CD4-positive, CD25-positive, alpha-beta regulatory T cell (primary cell): Measurements from ENCODE around the gene CAPN15. TPM values are rescaled to one million over a fixed set of nuclear protein-coding genes. Genes with fewer than 3 reads are reported as not detected.
"Not testable (repeated sequence)": the region's sequence is repeated elsewhere in the genome, so short reads cannot be mapped to it uniquely, and the experiment has no call there.

ENCODE experiments used
- ATAC-seq, 2 donors: fragments of 150-1000 bp; cut with Tn5 transposase; one replicate each; pipeline ENCODE4 v1.10.0; 2021; ENCODE audit warnings: low read depth in 2 of 2, moderate number of reproducible peaks in 2 of 2, moderate library complexity in 1 of 2
- DNase-seq, 3 donors: peaks; one replicate each; pipeline versions ENCODE4 v3.0.0 to v3.0.0-alpha.2; 2012 to 2022; ENCODE audit warnings: mixed read lengths in 1 of 3
- H3K27ac ChIP-seq: one replicate; pipeline ENCODE4 v1.7.0; 2013; ENCODE audit warnings: mild to moderate bottlenecking, low read length; ENCODE audit not compliant: insufficient read depth, poor library complexity, severe bottlenecking
- H3K27me3 ChIP-seq: one replicate; pipeline ENCODE4 v1.7.0; 2013; ENCODE audit warnings: low read length; ENCODE audit not compliant: control insufficient read depth, insufficient read depth
- H3K36me3 ChIP-seq: one replicate; pipeline ENCODE4 v1.7.0; 2013; ENCODE audit warnings: mild to moderate bottlenecking, low read length, moderate library complexity; ENCODE audit not compliant: control insufficient read depth, insufficient read depth
- H3K4me1 ChIP-seq: 2 replicates; pipeline ENCODE4 v1.7.0; 2013; ENCODE audit warnings: mild to moderate bottlenecking, low read length; ENCODE audit not compliant: insufficient read depth, control insufficient read depth, poor library complexity, severe bottlenecking
- H3K4me3 ChIP-seq: one replicate; pipeline ENCODE4 v1.7.0; 2013; ENCODE audit warnings: low read depth, mild to moderate bottlenecking, low read length, moderate library complexity
- H3K9me3 ChIP-seq, 2 experiments: 1 replicate in 1 of 2; 2 replicates in 1 of 2; pipeline ENCODE4 v1.7.0; 2013; ENCODE audit warnings: low read length in 2 of 2, mild to moderate bottlenecking in 1 of 2, moderate library complexity in 1 of 2; ENCODE audit not compliant: control insufficient read depth in 2 of 2
- H3K27ac Mint-ChIP-seq, 3 donors: one replicate each; pipeline ENCODE4 v1.8.0; 2020 to 2022; ENCODE audit warnings: mild to moderate bottlenecking in 3 of 3, mixed read lengths in 3 of 3, moderate library complexity in 2 of 3
- H3K27me3 Mint-ChIP-seq: one replicate; pipeline ENCODE4 v1.8.0; 2022; ENCODE audit warnings: mild to moderate bottlenecking, mixed read lengths
- H3K36me3 Mint-ChIP-seq: one replicate; pipeline ENCODE4 v1.8.0; 2020; ENCODE audit warnings: mixed read lengths
- H3K4me1 Mint-ChIP-seq, 4 donors: one replicate each; pipeline ENCODE4 v1.8.0; 2020 to 2022; ENCODE audit warnings: mixed read lengths in 4 of 4, mild to moderate bottlenecking in 1 of 4
- H3K4me3 Mint-ChIP-seq, 4 donors: one replicate each; pipeline ENCODE4 v1.8.0; 2020 to 2022; ENCODE audit warnings: mild to moderate bottlenecking in 4 of 4, mixed read lengths in 4 of 4, moderate library complexity in 3 of 4
- H3K9me3 Mint-ChIP-seq, 7 donors: one replicate each; pipeline ENCODE4 v1.8.0; 2020 to 2022; ENCODE audit warnings: mixed read lengths in 7 of 7, mild to moderate bottlenecking in 3 of 7, moderate library complexity in 2 of 7
- polyA plus RNA-seq, 4 donors: library from polyadenylated mRNA; unstranded; fragments of 300-500 nt; fragmentation: Illumina TruSeq; gene quantifications; one replicate each; pipeline ENCODE4 v1.2.3, GENCODE V29; 2021
- total RNA-seq: library from RNA; stranded (reverse); gene quantifications from one replicate; pipeline ENCODE4 v1.2.3, GENCODE V29; 2022

CAPN15 gene
- total and polyA plus RNA-seq, 5 donors from 2014 or later: 3.0 to 82.6 (median 5.8) TPM

DNA sequence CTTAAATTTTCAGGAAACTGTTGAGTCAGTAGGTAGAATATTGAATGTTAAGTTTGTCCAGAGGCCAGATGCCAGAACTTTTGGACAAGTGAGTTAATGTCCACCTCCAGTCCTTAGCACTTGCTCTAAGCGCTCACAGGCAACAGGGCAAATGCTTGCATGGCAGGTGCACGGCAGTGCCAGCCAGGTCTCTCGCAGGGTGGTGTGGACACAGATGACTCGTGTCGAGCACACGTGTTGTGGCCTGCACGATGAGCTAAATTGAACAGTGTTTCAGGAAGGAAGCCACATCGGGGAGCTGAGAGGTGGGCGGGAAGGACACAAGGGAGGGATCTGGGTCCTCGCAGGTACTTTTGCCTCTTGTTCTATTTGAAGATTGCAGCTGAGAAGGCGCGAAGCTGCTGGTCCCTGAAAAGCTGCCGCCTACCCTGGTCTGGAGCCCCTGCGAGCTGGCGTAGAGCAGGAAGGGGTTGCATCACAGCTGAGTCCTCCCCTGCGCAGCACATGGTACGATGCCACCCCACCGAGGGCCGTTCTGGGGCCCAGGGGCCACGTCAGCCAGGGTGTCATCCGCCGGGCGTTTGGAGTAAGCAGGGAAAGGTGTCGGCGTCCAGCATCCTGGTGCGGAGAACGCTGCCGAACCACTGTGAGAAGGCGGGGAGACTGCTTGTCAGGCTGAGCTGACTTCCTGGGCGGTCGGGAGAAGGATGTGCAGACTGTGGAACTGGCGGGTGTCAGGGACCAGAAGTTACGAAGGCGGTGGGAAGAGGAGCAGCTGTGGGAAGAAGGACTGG, 68.6 kb downstream of the CAPN15 start:
- Mint-ChIP-seq H3K27me3 (no peaks in the 10 kb centered on the region), H3K9me3 (peaks cover 0 to 2% (median 0%) of the 10 kb centered on the region in 7 donors), H3K4me1 (peaks cover 0 to 45% (median 14%) of the 10 kb centered on the region in 4 donors), H3K27ac (peak overlapping the region in 1 of 3 donors; percentile 83), H3K4me3 (peak overlapping the region in 1 of 4 donors; percentile 68), H3K36me3 (peaks cover 12% of the 10 kb centered on the region)
- H3K4me3 ChIP-seq: no peak overlapping the region
- H3K36me3 ChIP-seq: no peaks in the 10 kb centered on the region
- DNase-seq (no peak), ATAC-seq (no peak)
- no peaks in the 10 kb centered on the region for H3K27me3 ChIP-seq
- H3K27ac ChIP-seq: no peak overlapping the region
- peaks cover 7% of the 10 kb centered on the region for H3K4me1 ChIP-seq
- no peaks in the 10 kb centered on the region for H3K9me3 ChIP-seq

DNA sequence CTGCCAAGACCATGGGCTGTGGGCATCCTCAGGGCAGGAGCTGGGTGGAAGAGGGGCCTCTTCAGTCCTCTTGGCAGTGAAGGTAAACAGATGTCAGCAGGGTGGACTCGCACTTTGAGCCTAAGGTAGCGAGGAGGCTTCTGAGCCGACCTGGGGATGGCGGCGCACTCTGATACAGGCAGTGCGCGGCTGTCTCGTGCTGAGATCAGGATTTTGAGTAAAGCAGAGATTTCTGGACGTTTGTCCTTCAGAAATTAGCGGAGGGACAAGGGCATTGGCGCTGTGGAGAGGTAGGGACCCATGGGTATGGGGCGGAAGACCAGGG, 69.2 kb downstream of the CAPN15 start:
- H3K4me1 ChIP-seq: peaks cover 4% of the 10 kb centered on the region
- peaks cover 0 to 2% (median 0%) of the 10 kb centered on the region in 7 donors for H3K9me3 Mint-ChIP-seq
- no peaks in the 10 kb centered on the region for H3K9me3 ChIP-seq
- DNase-seq: no peak
- no peaks in the 10 kb centered on the region for H3K27me3 Mint-ChIP-seq
- H3K4me3 ChIP-seq: no peak overlapping the region
- no peaks in the 10 kb centered on the region for H3K27me3 ChIP-seq
- peak overlapping the region in 1 of 4 donors; percentile 68 for H3K4me3 Mint-ChIP-seq
- no peak overlapping the region for H3K27ac ChIP-seq
- no peak for ATAC-seq
- peaks cover 12% of the 10 kb centered on the region for H3K36me3 Mint-ChIP-seq
- no peaks in the 10 kb centered on the region for H3K36me3 ChIP-seq
- H3K27ac Mint-ChIP-seq: no peak overlapping the region
- peaks cover 0 to 39% (median 12%) of the 10 kb centered on the region in 4 donors for H3K4me1 Mint-ChIP-seq

DNA sequence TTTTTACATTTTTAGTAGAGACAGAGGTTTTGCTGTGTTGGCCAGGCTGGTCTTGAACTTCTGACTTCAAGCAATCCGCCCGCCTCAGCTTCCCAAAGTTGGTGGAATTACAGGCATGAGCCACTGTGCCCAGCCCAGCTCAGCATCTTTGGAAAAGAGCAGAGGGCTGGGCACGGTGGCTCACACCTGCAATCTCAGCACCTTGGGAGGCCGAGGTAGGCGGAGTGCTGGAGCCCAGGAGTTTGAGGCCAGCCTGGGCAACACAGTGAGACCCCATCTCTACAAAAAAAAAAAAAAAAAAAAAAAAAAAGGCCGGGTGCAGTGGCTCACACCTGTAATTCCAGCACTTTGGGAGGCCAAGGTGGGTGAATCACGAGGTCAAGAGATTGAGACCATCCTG, 70.1 kb downstream of the CAPN15 start:
- not testable (repeated sequence) for H3K27ac Mint-ChIP-seq, DNase-seq, H3K27me3 ChIP-seq, H3K27ac ChIP-seq, H3K4me1 ChIP-seq, H3K9me3 Mint-ChIP-seq, H3K4me3 ChIP-seq, H3K36me3 ChIP-seq, H3K27me3 Mint-ChIP-seq, H3K4me3 Mint-ChIP-seq, H3K9me3 ChIP-seq, ATAC-seq
- Mint-ChIP-seq H3K4me1 (peaks cover 0 to 31% (median 8%) of the 10 kb centered on the region in 4 donors), H3K36me3 (peaks cover 12% of the 10 kb centered on the region)

DNA sequence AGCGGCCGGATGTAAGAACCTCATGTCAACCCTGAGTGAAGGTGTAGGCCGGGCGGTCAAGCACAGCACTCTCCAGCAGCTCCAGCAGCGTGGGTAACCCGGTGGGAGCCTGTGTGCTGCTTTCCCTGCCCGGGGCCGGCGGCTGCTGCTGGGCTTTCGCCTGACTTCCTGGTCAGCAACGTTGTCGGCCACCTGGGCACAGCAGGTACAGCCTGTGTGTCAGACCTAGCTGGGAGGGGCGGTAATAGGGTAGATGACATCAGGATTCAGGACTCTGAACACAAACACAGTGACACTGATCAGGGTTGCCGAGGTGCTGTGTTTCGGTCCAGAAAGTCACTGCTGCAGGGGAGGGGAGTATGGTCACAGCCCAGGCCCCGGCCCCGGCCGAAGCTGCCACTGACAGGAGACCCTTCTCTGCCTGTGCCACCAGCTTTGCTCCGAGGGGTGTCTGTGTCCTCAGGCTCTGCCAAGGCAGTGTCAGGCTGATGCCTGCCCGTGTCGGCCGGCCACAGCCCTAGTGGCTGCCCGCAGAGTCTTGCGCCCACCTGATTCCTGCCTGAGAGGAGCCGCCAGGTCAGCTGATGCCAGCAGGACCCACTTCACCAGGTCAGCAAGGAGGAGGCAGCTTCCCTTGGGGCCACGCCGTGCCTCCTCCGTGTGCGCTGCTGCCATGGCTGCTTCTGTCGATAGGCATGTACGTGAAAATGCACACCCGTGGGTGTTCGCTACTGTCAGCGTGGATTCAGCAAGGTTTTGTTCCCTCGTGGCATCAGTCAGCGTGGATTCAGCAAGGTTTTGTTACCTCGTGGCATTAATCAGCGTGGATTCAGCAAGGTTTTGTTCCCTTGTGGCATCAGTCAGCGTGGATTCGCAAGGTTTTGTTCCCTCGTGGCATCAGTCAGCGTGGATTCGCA, 71.6 kb downstream of the CAPN15 start:
- peaks cover 0 to 25% (median 8%) of the 10 kb centered on the region in 4 donors for H3K4me1 Mint-ChIP-seq
- no peak for ATAC-seq
- H3K9me3 ChIP-seq: no peaks in the 10 kb centered on the region
- H3K9me3 Mint-ChIP-seq: peaks cover 0 to 2% (median 0%) of the 10 kb centered on the region in 7 donors
- no peaks in the 10 kb centered on the region for H3K27me3 Mint-ChIP-seq
- no peaks in the 10 kb centered on the region for H3K36me3 ChIP-seq
- H3K4me3 Mint-ChIP-seq: no peak overlapping the region
- no peak overlapping the region for H3K27ac ChIP-seq
- no peaks in the 10 kb centered on the region for H3K27me3 ChIP-seq
- peaks cover 17% of the 10 kb centered on the region for H3K36me3 Mint-ChIP-seq
- DNase-seq: no peak
- H3K4me1 ChIP-seq: no peaks in the 10 kb centered on the region
- H3K4me3 ChIP-seq: no peak overlapping the region
- H3K27ac Mint-ChIP-seq: no peak overlapping the region

DNA sequence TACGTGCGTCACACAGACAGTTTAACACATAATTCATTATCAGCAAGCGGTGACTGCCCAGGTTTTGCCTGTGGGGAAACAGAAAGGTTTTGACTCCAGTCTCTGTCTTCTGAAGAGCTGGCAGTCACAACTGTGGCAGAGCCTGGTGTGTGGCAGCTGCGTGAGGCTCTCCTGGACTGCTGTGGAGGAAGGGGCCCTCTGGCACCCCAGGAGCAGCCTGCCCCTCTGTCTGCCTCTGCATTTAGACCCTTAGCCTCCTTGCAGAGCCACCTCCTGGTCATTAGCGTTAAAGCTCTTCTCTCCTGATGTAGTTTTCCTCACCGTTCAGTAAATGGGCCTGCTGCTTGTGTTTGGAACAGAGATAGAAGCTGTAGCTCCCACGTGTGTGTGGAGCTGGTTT, 73.3 kb downstream of the CAPN15 start:
- H3K4me3 Mint-ChIP-seq: no peak overlapping the region
- Histone ChIP-seq H3K9me3 (no peaks in the 10 kb centered on the region), H3K4me1 (no peaks in the 10 kb centered on the region), H3K27ac (no peak overlapping the region), H3K36me3 (no peaks in the 10 kb centered on the region), H3K27me3 (no peaks in the 10 kb centered on the region), H3K4me3 (no peak overlapping the region)
- H3K9me3 Mint-ChIP-seq: peaks cover 0 to 5% (median 0%) of the 10 kb centered on the region in 7 donors
- H3K27me3 Mint-ChIP-seq: no peaks in the 10 kb centered on the region
- DNase-seq: peak in 1 of 3 donors; percentile 25
- H3K4me1 Mint-ChIP-seq: peaks cover 0 to 15% (median 7%) of the 10 kb centered on the region in 4 donors
- ATAC-seq: no peak
- peak overlapping the region in 1 of 3 donors; percentile 62 for H3K27ac Mint-ChIP-seq
- H3K36me3 Mint-ChIP-seq: peaks cover 15% of the 10 kb centered on the region

DNA sequence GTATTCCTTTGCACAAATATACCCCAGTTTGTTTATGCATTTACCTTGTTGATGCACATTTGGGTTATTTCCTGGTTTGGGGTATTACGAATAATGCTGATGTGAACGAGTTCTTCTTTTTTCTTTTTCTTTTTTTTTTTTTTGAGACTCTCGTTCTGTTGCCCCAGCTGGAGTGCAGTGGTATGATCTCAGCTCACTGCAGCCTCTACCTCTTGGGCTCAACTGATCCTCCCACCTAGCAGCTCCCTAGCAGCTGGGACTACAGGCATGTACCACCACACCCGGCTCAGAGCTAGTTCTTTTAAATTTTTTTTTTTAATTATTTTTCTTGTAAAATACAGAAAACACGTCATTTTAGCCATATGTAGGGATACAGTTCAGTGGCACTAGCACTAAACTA, 76.4 kb downstream of the CAPN15 start:
- Histone ChIP-seq H3K27me3 (no peaks in the 10 kb centered on the region), H3K4me1 (no peaks in the 10 kb centered on the region), H3K4me3 (no peak overlapping the region), H3K27ac (no peak overlapping the region), H3K9me3 (no peaks in the 10 kb centered on the region), H3K36me3 (no peaks in the 10 kb centered on the region)
- Mint-ChIP-seq H3K9me3 (peaks cover 0 to 5% (median 0%) of the 10 kb centered on the region in 7 donors), H3K27ac (no peak overlapping the region), H3K36me3 (peaks cover 8% of the 10 kb centered on the region), H3K27me3 (no peaks in the 10 kb centered on the region), H3K4me1 (peaks cover 0 to 11% (median 5%) of the 10 kb centered on the region in 4 donors), H3K4me3 (no peak overlapping the region)
- DNase-seq: no peak
- ATAC-seq: no peak
